ENCODE results near the gene EOGT. TPM values are rescaled to one million over a fixed set of nuclear protein-coding genes. Genes with fewer than 3 reads are reported as not detected.

EOGT gene
- total RNA-seq, 1 donor from 2014 or later = 8.4 TPM

DNA sequence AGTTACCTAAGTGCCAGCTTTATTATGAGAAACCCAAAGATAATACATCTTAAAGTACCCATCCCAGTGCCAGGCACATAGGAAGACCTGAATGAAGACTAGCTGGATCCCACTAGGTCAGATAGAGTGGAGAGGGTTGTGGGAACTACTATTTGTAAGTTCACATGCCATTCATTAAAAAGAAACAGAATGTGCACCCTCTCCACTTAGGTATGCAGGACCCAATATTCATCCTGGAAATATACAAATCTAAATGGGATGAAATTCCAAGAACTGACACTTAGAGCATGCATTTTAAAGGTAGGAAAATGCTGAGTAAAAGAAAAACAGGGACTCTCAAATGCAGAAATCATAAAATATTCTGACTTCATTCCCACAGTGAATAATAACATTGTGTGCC, 14.3 kb downstream of the EOGT start:
- Mint-ChIP-seq H3K4me3 (no peak overlapping the region), H3K9me3 (no peaks in the 10 kb centered on the region), H3K27me3 (no peaks in the 10 kb centered on the region), H3K36me3 (peaks cover 13% of the 10 kb centered on the region), H3K27ac (no peak overlapping the region), H3K4me1 (ENCODE audit: unreplicated experiment) (no peaks in the 10 kb centered on the region)
- TF ChIP-seq, protein P1, sequence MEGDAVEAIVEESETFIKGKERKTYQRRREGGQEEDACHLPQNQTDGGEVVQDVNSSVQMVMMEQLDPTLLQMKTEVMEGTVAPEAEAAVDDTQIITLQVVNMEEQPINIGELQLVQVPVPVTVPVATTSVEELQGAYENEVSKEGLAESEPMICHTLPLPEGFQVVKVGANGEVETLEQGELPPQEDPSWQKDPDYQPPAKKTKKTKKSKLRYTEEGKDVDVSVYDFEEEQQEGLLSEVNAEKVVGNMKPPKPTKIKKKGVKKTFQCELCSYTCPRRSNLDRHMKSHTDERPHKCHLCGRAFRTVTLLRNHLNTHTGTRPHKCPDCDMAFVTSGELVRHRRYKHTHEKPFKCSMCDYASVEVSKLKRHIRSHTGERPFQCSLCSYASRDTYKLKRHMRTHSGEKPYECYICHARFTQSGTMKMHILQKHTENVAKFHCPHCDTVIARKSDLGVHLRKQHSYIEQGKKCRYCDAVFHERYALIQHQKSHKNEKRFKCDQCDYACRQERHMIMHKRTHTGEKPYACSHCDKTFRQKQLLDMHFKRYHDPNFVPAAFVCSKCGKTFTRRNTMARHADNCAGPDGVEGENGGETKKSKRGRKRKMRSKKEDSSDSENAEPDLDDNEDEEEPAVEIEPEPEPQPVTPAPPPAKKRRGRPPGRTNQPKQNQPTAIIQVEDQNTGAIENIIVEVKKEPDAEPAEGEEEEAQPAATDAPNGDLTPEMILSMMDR (conservative IDR thresholded peaks at IDR 0.05) = no peak
- no peak for DNase-seq (ENCODE audit: extremely low spot score, unreplicated experiment)

- TF ChIP-seq, protein P1 (conservative IDR thresholded peaks at IDR 0.05) = peak; percentile 53
- Mint-ChIP-seq H3K4me1 (ENCODE audit: unreplicated experiment) (no peaks in the 10 kb centered on the region), H3K4me3 (no peak overlapping the region), H3K27me3 (no peaks in the 10 kb centered on the region), H3K9me3 (no peaks in the 10 kb centered on the region), H3K36me3 (peaks cover 13% of the 10 kb centered on the region), H3K27ac (no peak overlapping the region)
- DNase-seq (ENCODE audit: extremely low spot score, unreplicated experiment) = no peak
These were observed 15.6 kb downstream of the EOGT start for GRCh38 chr3:68997887-68998286.

GRCh38 chr3:68996356-68996995, 17.0 kb downstream of the EOGT start:
- TF ChIP-seq, protein P1 (conservative IDR thresholded peaks at IDR 0.05) = no peak
- H3K27ac Mint-ChIP-seq = peak overlapping the region; percentile 62
- no peak for DNase-seq (ENCODE audit: extremely low spot score, unreplicated experiment)
- H3K27me3 Mint-ChIP-seq = no peaks in the 10 kb centered on the region
- no peaks in the 10 kb centered on the region for H3K4me1 Mint-ChIP-seq (ENCODE audit: unreplicated experiment)
- H3K9me3 Mint-ChIP-seq = no peaks in the 10 kb centered on the region
- peaks cover 21% of the 10 kb centered on the region for H3K36me3 Mint-ChIP-seq
- H3K4me3 Mint-ChIP-seq = no peak overlapping the region

DNA sequence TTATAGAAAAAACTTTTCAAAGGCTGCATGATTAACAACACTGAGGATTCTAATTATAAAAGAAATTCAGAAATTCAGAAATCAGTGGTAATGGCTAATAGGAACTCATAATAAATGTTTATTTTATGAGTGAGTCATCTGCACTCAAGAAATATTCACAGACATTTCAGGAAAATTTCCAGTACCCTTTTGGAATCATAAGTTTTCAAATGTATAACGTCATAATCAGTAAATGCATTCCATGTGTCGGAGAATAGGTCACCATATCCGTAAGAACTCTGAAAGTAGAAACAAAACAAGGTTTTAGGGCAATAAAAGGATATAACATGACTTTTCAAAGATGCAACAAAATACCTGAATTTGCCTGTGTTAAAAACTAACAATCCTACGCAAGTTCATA, 24.7 kb downstream of the EOGT start:
- Mint-ChIP-seq H3K36me3 (peaks cover 34% of the 10 kb centered on the region), H3K9me3 (no peaks in the 10 kb centered on the region), H3K27ac (no peak overlapping the region)

GRCh38 chr3:68987322-68987721, 26.2 kb downstream of the EOGT start:
- Mint-ChIP-seq H3K4me3 (no peak overlapping the region), H3K4me1 (ENCODE audit: unreplicated experiment) (no peaks in the 10 kb centered on the region), H3K27ac (no peak overlapping the region), H3K9me3 (no peaks in the 10 kb centered on the region), H3K27me3 (no peaks in the 10 kb centered on the region), H3K36me3 (peaks cover 31% of the 10 kb centered on the region)
- DNase-seq (ENCODE audit: extremely low spot score, unreplicated experiment) = no peak
- TF ChIP-seq, protein P1 (conservative IDR thresholded peaks at IDR 0.05) = no peak

More for the DNA sequence above, 24.7 kb downstream of the EOGT start:
- Mint-ChIP-seq H3K27me3 (no peaks in the 10 kb centered on the region), H3K4me1 (ENCODE audit: unreplicated experiment) (no peaks in the 10 kb centered on the region), H3K4me3 (no peak overlapping the region)
- DNase-seq (ENCODE audit: extremely low spot score, unreplicated experiment) = no peak
- TF ChIP-seq, protein P1 (conservative IDR thresholded peaks at IDR 0.05) = no peak
